H1 (cell line): ENCODE data around the gene CREB3L1. TPM values are rescaled to one million over a fixed set of nuclear protein-coding genes. Genes with fewer than 3 reads are reported as not detected.

ENCODE experiments used
- CTCF ChIA-PET: fragments of 300-600 bp; sonication (Branson Sonifier 250); formaldehyde crosslinking; loops from one replicate; lab custom pipeline; 2021; ENCODE audit not compliant: partially characterized antibody; lab: Charles Lee
- POLR2A ChIA-PET: fragments of 300-600 bp; sonication (Branson Sonifier 250); formaldehyde crosslinking; loops from one replicate; lab custom pipeline; 2021; ENCODE audit warnings: inconsistent platforms; ENCODE audit not compliant: partially characterized antibody; lab: Charles Lee
- DNase-seq, 2 experiments: peaks; one replicate each; pipeline versions ENCODE4 v3.0.0 to v3.0.0-alpha.2; 2010 to 2022; ENCODE audit warnings: low spot score in 2 of 2, low read depth in 1 of 2, mixed read lengths in 1 of 2
- FAIRE-seq: peaks from 2 replicates; lab custom pipeline; 2011; peaks lifted over from hg19 to GRCh38; lab: Jason Lieb, UNC
- H2AFZ ChIP-seq: 2 replicates; pipeline ENCODE4 v1.8.1; 2012; ENCODE audit warnings: low read length, inconsistent platforms
- H2AK5ac ChIP-seq: 2 replicates; pipeline ENCODE4 v1.6.1; 2013; ENCODE audit warnings: low read depth, low read length
- H2BK120ac ChIP-seq: replicated peaks from 2 replicates; pipeline ENCODE3; 2013; ENCODE audit warnings: low read depth, low read length, inconsistent platforms
- H2BK12ac ChIP-seq: 2 replicates; pipeline ENCODE4 v1.6.1; 2013; ENCODE audit warnings: low read depth, low read length
- H2BK15ac ChIP-seq: 2 replicates; pipeline ENCODE4 v1.6.1; 2013; ENCODE audit warnings: low read length
- H2BK20ac ChIP-seq: 2 replicates; pipeline ENCODE4 v1.6.1; 2013; ENCODE audit warnings: low read length
- H2BK5ac ChIP-seq: 2 replicates; pipeline ENCODE4 v1.6.1; 2013; ENCODE audit warnings: low read depth, low read length
- H3K14ac ChIP-seq: 2 replicates; pipeline ENCODE4 v1.6.1; 2013; ENCODE audit warnings: inconsistent platforms; ENCODE audit not compliant: insufficient read length
- H3K18ac ChIP-seq: 2 replicates; pipeline ENCODE4 v1.6.1; 2013; ENCODE audit warnings: low read length; ENCODE audit errors: extremely low read depth
- H3K23ac ChIP-seq: 2 replicates; pipeline ENCODE4 v1.6.1; 2013; ENCODE audit warnings: inconsistent platforms; ENCODE audit not compliant: insufficient read length
- H3K23me2 ChIP-seq: 2 replicates; pipeline ENCODE4 v1.6.1; 2013; ENCODE audit warnings: low read depth, low read length
- H3K27ac ChIP-seq: 2 replicates; pipeline ENCODE4 v1.6.1; 2011; ENCODE audit warnings: low read depth, low read length, inconsistent platforms
- H3K27me3 ChIP-seq, 4 experiments: replicated peaks in 1 of 4; 1 replicate in 1 of 4; 2 replicates in 3 of 4; pipeline versions ENCODE4 v1.6.1 to v1.8.1; 2011 to 2013; ENCODE audit warnings: low read length in 3 of 4, mild to moderate bottlenecking in 3 of 4, inconsistent platforms in 2 of 4, mixed read lengths in 2 of 4, moderate library complexity in 1 of 4; ENCODE audit not compliant: control insufficient read depth in 3 of 4, insufficient read depth in 3 of 4; ENCODE audit errors: extremely low read depth in 1 of 4
- H3K36me3 ChIP-seq, 4 experiments: 2 replicates each; pipeline versions ENCODE4 v1.6.1 to v1.8.1; 2011 to 2013; ENCODE audit warnings: mild to moderate bottlenecking in 4 of 4, low read length in 3 of 4, moderate library complexity in 2 of 4, control low read depth in 1 of 4, inconsistent platforms in 1 of 4; ENCODE audit not compliant: insufficient read depth in 4 of 4, control insufficient read depth in 2 of 4
- H3K4ac ChIP-seq: replicated peaks from 2 replicates; pipeline ENCODE3; 2013; ENCODE audit warnings: low read length, low read depth, mixed read lengths, inconsistent platforms; ENCODE audit not compliant: insufficient read length
- H3K4me1 ChIP-seq, 4 experiments: replicated peaks in 1 of 4; 1 replicate in 1 of 4; 2 replicates in 3 of 4; pipeline versions ENCODE4 v1.6.1 to v1.8.1; 2011 to 2013; ENCODE audit warnings: low read length in 3 of 4, inconsistent platforms in 2 of 4, mixed read lengths in 1 of 4; ENCODE audit not compliant: insufficient read depth in 4 of 4, control insufficient read depth in 3 of 4
- H3K4me2 ChIP-seq, 2 experiments: 2 replicates each; pipeline versions ENCODE4 v1.6.1 to v1.8.1; 2011 to 2013; ENCODE audit warnings: low read depth in 2 of 2, low read length in 2 of 2, control low read depth in 1 of 2, inconsistent platforms in 1 of 2, mild to moderate bottlenecking in 1 of 2; ENCODE audit not compliant: insufficient read depth in 1 of 2
- H3K4me3 ChIP-seq, 4 experiments: fragments of 200-600, 300-600 bp in 1 of 4; sonication (generic), shearing (Covaris generic), sonication (Bioruptor Twin) in 1 of 4; 2 replicates each; pipeline versions ENCODE4 v1.5.1 to v1.8.1; 2011 to 2016; ENCODE audit warnings: low read length in 4 of 4, low read depth in 3 of 4, control low read depth in 2 of 4, inconsistent platforms in 2 of 4, mild to moderate bottlenecking in 2 of 4, mixed read lengths in 1 of 4, moderate library complexity in 1 of 4; ENCODE audit not compliant: insufficient read depth in 2 of 4; ENCODE audit errors: extremely low read depth in 1 of 4
- H3K56ac ChIP-seq: replicated peaks from 2 replicates; pipeline ENCODE3; 2013; ENCODE audit warnings: low read depth, mild to moderate bottlenecking, mixed read lengths, low read length, inconsistent platforms; ENCODE audit not compliant: insufficient read length
- H3K79me1 ChIP-seq: 2 replicates; pipeline ENCODE4 v1.6.1; 2013; ENCODE audit warnings: low read depth, low read length, control low read depth
- H3K79me2 ChIP-seq, 2 experiments: 2 replicates each; pipeline versions ENCODE4 v1.6.1 to v1.8.1; 2012 to 2013; ENCODE audit warnings: low read length in 2 of 2, mild to moderate bottlenecking in 2 of 2, inconsistent platforms in 1 of 2; ENCODE audit not compliant: insufficient read depth in 2 of 2, control insufficient read depth in 1 of 2
- H3K9ac ChIP-seq, 4 experiments: replicated peaks in 1 of 4; 1 replicate in 1 of 4; 2 replicates in 3 of 4; pipeline versions ENCODE4 v1.6.1 to v1.8.1; 2011 to 2013; ENCODE audit warnings: low read depth in 3 of 4, low read length in 3 of 4, control low read depth in 2 of 4, mild to moderate bottlenecking in 2 of 4, moderate library complexity in 2 of 4, inconsistent platforms in 1 of 4; ENCODE audit errors: extremely low read depth in 1 of 4
- H3K9me3 ChIP-seq, 2 experiments: 2 replicates each; pipeline versions ENCODE4 v1.6.1 to v1.8.1; 2012 to 2013; ENCODE audit warnings: mild to moderate bottlenecking in 2 of 2, moderate library complexity in 2 of 2, control low read depth in 1 of 2, inconsistent platforms in 1 of 2, low read depth in 1 of 2, low read length in 1 of 2, mixed read lengths in 1 of 2; ENCODE audit not compliant: insufficient read depth in 2 of 2
- H4K20me1 ChIP-seq, 2 experiments: replicated peaks in 1 of 2; 2 replicates each; pipeline versions ENCODE3 to v1.8.1; 2011 to 2013; ENCODE audit warnings: inconsistent platforms in 2 of 2, low read length in 2 of 2, mild to moderate bottlenecking in 1 of 2; ENCODE audit not compliant: insufficient read depth in 2 of 2, control insufficient read depth in 1 of 2
- H4K5ac ChIP-seq: 2 replicates; pipeline ENCODE4 v1.6.1; 2013; ENCODE audit warnings: low read length, low read depth, mixed read lengths, inconsistent platforms; ENCODE audit not compliant: insufficient read length
- H4K8ac ChIP-seq: 2 replicates; pipeline ENCODE4 v1.8.0; 2013; ENCODE audit warnings: mild to moderate bottlenecking, moderate library complexity, low read length, inconsistent platforms; ENCODE audit not compliant: insufficient read depth; ENCODE audit errors: extremely low read depth
- H4K91ac ChIP-seq: replicated peaks from 2 replicates; pipeline ENCODE3; 2013; ENCODE audit warnings: low read length, mixed read lengths, inconsistent platforms; ENCODE audit not compliant: insufficient read length
- BACH1 ChIP-seq: IDR thresholded peaks from 2 replicates; pipeline ENCODE4 v1.6.1; 2012; ENCODE audit warnings: low read length, improper control_type of control experiment
- CBX5 ChIP-seq: fragments of 300-800, 300-1000 bp; sonication (generic); IDR thresholded peaks from 2 replicates; pipeline ENCODE4 v1.7.1; 2016; ENCODE audit warnings: antibody characterized with exemption, low read length, low read depth
- MAX ChIP-seq: IDR thresholded peaks from 2 replicates; pipeline ENCODE4 v1.6.1; 2012; ENCODE audit warnings: inconsistent platforms
- RAD21 ChIP-seq, 2 experiments: IDR thresholded peaks in 1 of 2; conservative IDR thresholded peaks in 1 of 2; 2 replicates each; pipeline ENCODE4 v1.6.1; 2011; ENCODE audit warnings: low read depth in 2 of 2, low read length in 2 of 2, improper control_type of control experiment in 1 of 2, inconsistent platforms in 1 of 2, mild to moderate bottlenecking in 1 of 2, moderate library complexity in 1 of 2
- RNF2 ChIP-seq: fragments of 200-900, 300-1000 bp; sonication (generic); IDR thresholded peaks from 2 replicates; pipeline ENCODE4 v1.7.1; 2016; ENCODE audit warnings: borderline replicate concordance, low read depth, mild to moderate bottlenecking, antibody characterized with exemption, low read length; ENCODE audit not compliant: poor library complexity, severe bottlenecking; ENCODE audit errors: missing control alignments
- SP4 ChIP-seq: IDR thresholded peaks from 2 replicates; pipeline ENCODE4 v1.6.1; 2012; ENCODE audit warnings: low read length, inconsistent platforms
- TAF7 ChIP-seq: optimal IDR thresholded peaks from 2 replicates; pipeline ENCODE3; 2011; ENCODE audit warnings: low read depth, mild to moderate bottlenecking, inconsistent platforms, low read length, moderate library complexity, borderline replicate concordance
- WGBS, 2 experiments: shearing (Covaris generic) in 1 of 2; methylation state at CpG; one replicate each; pipeline versions ENCODE4 v1.1.6 to v1.1.7; 2013 to 2015; ENCODE audit warnings: low lambda C conversion rate in 2 of 2, mixed read lengths in 2 of 2, inconsistent platforms in 1 of 2, low coverage in 1 of 2, missing lambda C conversion rate in 1 of 2; ENCODE audit not compliant: insufficient replicate concordance in 2 of 2, insufficient coverage in 1 of 2, insufficient read length in 1 of 2; ENCODE audit errors: extremely low coverage in 1 of 2, missing lambda C conversion rate in 1 of 2; 5-methylcytosine and 5-hydroxymethylcytosine counted together
- polyA plus RNA-seq, 7 experiments: library from polyadenylated mRNA; depleted of rRNA in 3 of 7; stranded (reverse) in 5 of 7; unstranded in 2 of 7; fragments of >200 nt in 5 of 7; fragments of 200-250 nt in 2 of 7; gene quantifications; 1 replicate in 5 of 7; 2 replicates in 1 of 7; 4 replicates in 1 of 7; pipeline versions ENCODE4 v1.2.1 to v1.2.3, GENCODE V29; 2011 to 2013; ENCODE audit warnings: missing spikeins in 2 of 7, mixed read lengths in 2 of 7
- total RNA-seq: library from RNA; stranded (reverse); fragmentation: NEBNext Ultra II Directional; extraction: Animal tissue kit (Norgen Biotek cat#: 25700); gene quantifications from 2 replicates; pipeline ENCODE4 v1.2.1, GENCODE V29; 2021
- TF ChIP-seq, protein P1 (sequence below): IDR thresholded peaks from 2 replicates; pipeline ENCODE4 v1.6.1; 2012; ENCODE audit warnings: inconsistent platforms

The CREB3L1 gene
- total and polyA plus RNA-seq, 2 of the 8 experiments (the other 6 are each of a cell fraction or from before 2014, with no cell fraction given), result 4.1 to 12.7 TPM

GRCh38 chr11:46237248-46238077, 40.0 kb upstream of the CREB3L1 start:
- Histone ChIP-seq H2BK12ac (0 out of 2 replicates have a peak overlapping the region, but pooled peaks have one; percentile 77), H4K91ac (no peak overlapping the region), H3K4me2 (peak overlapping the region; percentile 75 to 91), H2AK5ac (no peak overlapping the region), H2BK5ac (no peak overlapping the region; the same call in 1 of the 2 replicates), H2BK120ac (no peak overlapping the region), H3K79me2 (no peaks in the 10 kb centered on the region), H3K4ac (no peak overlapping the region), H3K79me1 (no peaks in the 10 kb centered on the region), H2AFZ (peak overlapping the region; percentile 62; the same call in 1 of the 2 replicates), H3K9ac (no peak overlapping the region; a peak in 1 of 7 replicates), H4K20me1 (peaks cover 0 to 2% of the 10 kb centered on the region in 2 experiments), H3K4me3 (peak overlapping the region; percentile 45 to 62 (median 56)), H3K36me3 (no peaks in the 10 kb centered on the region), H3K27me3 (peaks cover 4 to 13% (median 10%) of the 10 kb centered on the region in 4 experiments; a peak in 6 of 7 replicates), H4K8ac (no peak overlapping the region; the same call in 1 of the 2 replicates), H3K56ac (no peak overlapping the region), H3K14ac (no peak overlapping the region), H2BK15ac (no peak overlapping the region), H4K5ac (no peak overlapping the region), H3K18ac (peak overlapping the region; percentile 62), H3K23me2 (peaks cover 12% of the 10 kb centered on the region; the same call in 1 of the 2 replicates), H3K4me1 (peaks cover 3 to 19% (median 10%) of the 10 kb centered on the region in 4 experiments), H3K23ac (no peak overlapping the region), H2BK20ac (no peak overlapping the region), H3K27ac (no peak overlapping the region), H3K9me3 (peaks cover 3 to 4% of the 10 kb centered on the region in 2 experiments; a peak in 3 of 4 replicates)
- CTCF ChIA-PET, result interaction anchor here (0.8 to 21.7 kb wide), 16 partner anchors 11 to 365 kb away, joined by 3 to 858 read pairs (median 4); partner anchors contain the start of genes CREB3L1 and PEX16
- 2% methylated on average over 43 of the region's 59 CpGs; no CpG with 5 or more reads in 1 of the 2 experiments for WGBS, 2 experiments
- no peak for FAIRE-seq
- peak; percentile 61 to 87 for DNase-seq
- POLR2A ChIA-PET, result interaction anchor here (0.6 to 3.0 kb wide), 14 partner anchors 12 to 348 kb away, joined by 3 to 12 read pairs (median 4); partner anchors contain the start of genes CREB3L1 and LARGE2
- TF ChIP-seq RAD21 (IDR thresholded peaks at IDR 0.05 in 1 of 2, conservative IDR thresholded peaks at IDR 0.05 in 1 of 2; ENCODE audit: low read depth in 2 of 2, low read length in 2 of 2), result no peak; a peak in 1 of 4 replicates
- TF ChIP-seq TAF7, result no peak
- peak; percentile 72 for TF ChIP-seq MAX
- TF ChIP-seq, protein P1, sequence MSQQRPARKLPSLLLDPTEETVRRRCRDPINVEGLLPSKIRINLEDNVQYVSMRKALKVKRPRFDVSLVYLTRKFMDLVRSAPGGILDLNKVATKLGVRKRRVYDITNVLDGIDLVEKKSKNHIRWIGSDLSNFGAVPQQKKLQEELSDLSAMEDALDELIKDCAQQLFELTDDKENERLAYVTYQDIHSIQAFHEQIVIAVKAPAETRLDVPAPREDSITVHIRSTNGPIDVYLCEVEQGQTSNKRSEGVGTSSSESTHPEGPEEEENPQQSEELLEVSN, result peak; percentile 66
- TF ChIP-seq SP4, result no peak
- TF ChIP-seq BACH1, result no peak
- TF ChIP-seq CBX5, result no peak
- no peak for TF ChIP-seq RNF2
